Pancreas (tissue), 10 donors: Measurements from ENCODE around the gene TP63. TPM values are rescaled to one million over a fixed set of nuclear protein-coding genes. Genes with fewer than 3 reads are reported as not detected.

Experiments used
- ATAC-seq, 4 donors: fragments of 200-7000 bp; cut with Tn5 transposase; one replicate each; pipeline versions ENCODE4 v1.8.0 to v1.9.1; 2020; ENCODE audit warnings: mild to moderate bottlenecking in 4 of 4, moderate library complexity in 4 of 4
- DNase-seq, 6 donors: peaks; one replicate each; pipeline ENCODE4 v3.0.0-alpha.2; 2020
- FAIRE-seq: peaks from 2 replicates; lab custom pipeline; 2012; peaks lifted over from hg19 to GRCh38; lab: Jason Lieb, UNC
- H3K27ac ChIP-seq, 4 donors: fragments of 200-600 bp; sonication (generic); 1 replicate in 3 of 4; 2 replicates in 1 of 4; pipeline versions ENCODE4 v1.5.0 to v1.8.0; 2020
- H3K27me3 ChIP-seq, 4 donors: fragments of 200-600 bp; one replicate each; pipeline ENCODE4 v1.8.0; 2021
- H3K36me3 ChIP-seq, 3 donors: fragments of 200-600 bp; sonication (generic) in 1 of 3; one replicate each; pipeline versions ENCODE4 v1.5.0 to v1.8.0; 2020 to 2021
- H3K4me1 ChIP-seq, 3 donors: fragments of 200-600 bp; one replicate each; pipeline ENCODE4 v1.8.0; 2021
- H3K4me3 ChIP-seq, 4 donors: fragments of 200-600 bp; sonication (generic) in 2 of 4; one replicate each; pipeline versions ENCODE4 v1.5.0 to v1.8.0; 2020 to 2021
- H3K9me3 ChIP-seq, 4 donors: fragments of 200-600 bp; one replicate each; pipeline ENCODE4 v1.8.0; 2021
- WGBS, 2 donors: extraction: QIAGEN DNeasy Blood & Tissue Kit; methylation state at CpG; one replicate each; pipeline ENCODE4 v1.1.7; 2013; 5-methylcytosine and 5-hydroxymethylcytosine counted together
- intact Hi-C, 3 donors: fragments of 100-400 bp; cut with DNase I; formaldehyde crosslinking; loops; one replicate each; pipeline versions ENCODE4 v1.11.1 to v1.14.2; 2022
- polyA plus RNA-seq, 2 donors: library from polyadenylated mRNA; stranded (reverse); fragments of 200-250 nt; gene quantifications; one replicate each; pipeline ENCODE4 v1.2.3, GENCODE V29; 2013
- total RNA-seq, 6 donors: library from RNA; stranded (reverse); fragmentation: NEBNext Ultra II Directional in 4 of 6; extraction: Animal tissue kit (Norgen Biotek cat#: 25700) in 4 of 6; gene quantifications; one replicate each; pipeline versions ENCODE4 v1.2.1 to v1.2.4, GENCODE V29; 2021 to 2023
- TF ChIP-seq, protein P1 (sequence below), 4 donors: fragments of 200-600 bp; sonication (generic) in 3 of 4; IDR thresholded peaks; one replicate each; pipeline versions ENCODE4 v1.5.0 to v1.8.0; 2021; ENCODE audit warnings: antibody characterized with exemption in 4 of 4
- donor health status: healthy with polysubstance abuse.
- donor health status: DM: no; HTN: no; CAD: no; lungs with moderate emphysema.
- donor health status: DM: no; HTN: no; CAD: no.
- donor health status: control.
- donor health status: control.
- donor health status: Bipolar disorder and iron deficiency.
- donor health status: DM: yes; HTN: yes; CAD: no.
- donor health status: DM: no; HTN: no; CAD: no.
- donor health status: DM: no; HTN: no; CAD: no.
- donor health status: DM: yes; HTN: yes; CAD: no.

The TP63 gene
- total and polyA plus RNA-seq, 8 donors = 0.02 to 0.47 (median 0.06) TPM; not detected in 3

DNA sequence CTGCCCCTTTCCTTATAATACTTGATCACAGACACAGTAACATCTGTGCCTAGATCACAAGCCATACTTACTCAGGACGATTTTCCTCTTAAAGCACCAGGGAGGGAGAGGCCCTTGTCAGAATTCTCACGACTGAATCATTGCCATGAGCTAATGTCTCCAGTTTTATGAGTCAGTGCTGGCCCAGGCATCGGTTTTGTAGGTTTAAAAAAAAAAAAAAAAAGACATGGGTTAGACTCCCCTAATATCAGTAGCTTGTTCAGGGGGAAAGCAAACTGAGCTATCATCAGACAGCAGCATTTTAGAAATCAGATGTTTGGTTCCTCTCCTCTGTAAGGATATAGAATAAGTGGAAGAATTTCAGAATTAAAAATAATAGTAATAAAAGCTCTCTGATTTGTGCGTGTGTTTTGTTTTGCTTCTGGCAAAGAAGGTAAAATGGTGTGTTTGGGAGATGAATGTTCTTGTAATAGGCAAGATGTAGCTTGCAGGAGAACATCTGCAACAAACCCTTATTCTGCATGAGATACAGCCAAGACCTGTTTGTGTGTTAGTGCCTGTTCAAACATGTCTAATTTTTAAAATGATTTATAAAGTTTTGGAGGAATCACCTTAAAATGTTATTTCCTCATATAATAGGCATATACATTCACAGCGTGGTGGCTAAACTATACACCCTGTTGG is 193.6 kb downstream of the TP63 start:
- Histone ChIP-seq H3K9me3 (no peaks in the 10 kb centered on the region), H3K4me1 (no peaks in the 10 kb centered on the region), H3K27me3 (no peaks in the 10 kb centered on the region), H3K4me3 (no peak overlapping the region), H3K27ac (no peak overlapping the region), H3K36me3 (no peaks in the 10 kb centered on the region)
- DNase-seq (no peak), ATAC-seq (peak in 2 of 4 donors; percentile 53 to 57), FAIRE-seq (no peak)
- TF ChIP-seq, protein P1, sequence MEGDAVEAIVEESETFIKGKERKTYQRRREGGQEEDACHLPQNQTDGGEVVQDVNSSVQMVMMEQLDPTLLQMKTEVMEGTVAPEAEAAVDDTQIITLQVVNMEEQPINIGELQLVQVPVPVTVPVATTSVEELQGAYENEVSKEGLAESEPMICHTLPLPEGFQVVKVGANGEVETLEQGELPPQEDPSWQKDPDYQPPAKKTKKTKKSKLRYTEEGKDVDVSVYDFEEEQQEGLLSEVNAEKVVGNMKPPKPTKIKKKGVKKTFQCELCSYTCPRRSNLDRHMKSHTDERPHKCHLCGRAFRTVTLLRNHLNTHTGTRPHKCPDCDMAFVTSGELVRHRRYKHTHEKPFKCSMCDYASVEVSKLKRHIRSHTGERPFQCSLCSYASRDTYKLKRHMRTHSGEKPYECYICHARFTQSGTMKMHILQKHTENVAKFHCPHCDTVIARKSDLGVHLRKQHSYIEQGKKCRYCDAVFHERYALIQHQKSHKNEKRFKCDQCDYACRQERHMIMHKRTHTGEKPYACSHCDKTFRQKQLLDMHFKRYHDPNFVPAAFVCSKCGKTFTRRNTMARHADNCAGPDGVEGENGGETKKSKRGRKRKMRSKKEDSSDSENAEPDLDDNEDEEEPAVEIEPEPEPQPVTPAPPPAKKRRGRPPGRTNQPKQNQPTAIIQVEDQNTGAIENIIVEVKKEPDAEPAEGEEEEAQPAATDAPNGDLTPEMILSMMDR (IDR thresholded peaks at IDR 0.05) = no peak
- 44 to 54% methylated on average over 5 of the region's 5 CpGs for WGBS, 2 donors
- intact Hi-C loops = no loop called here

DNA sequence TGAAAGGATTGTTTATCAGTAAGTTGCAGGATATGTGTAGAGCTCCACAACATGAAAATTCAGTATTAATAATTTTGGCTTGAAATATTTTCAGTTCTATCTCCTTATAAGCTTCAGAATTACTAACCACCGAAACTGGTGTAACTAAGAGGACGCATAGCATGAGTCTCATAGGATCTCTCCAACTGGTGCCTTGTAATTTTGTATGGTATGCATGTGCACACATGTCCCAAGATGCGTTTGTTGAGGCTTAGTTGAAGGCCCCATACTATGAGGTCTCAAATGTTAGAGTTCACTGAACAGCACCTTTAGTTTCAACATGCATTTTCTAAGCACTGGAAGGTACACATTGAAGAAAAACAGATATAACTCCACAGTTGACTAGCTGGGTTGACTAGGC is 195.4 kb downstream of the TP63 start:
- DNase-seq = no peak
- intact Hi-C loops = no loop called here
- no peak overlapping the region for H3K27ac ChIP-seq
- TF ChIP-seq, protein P1 (IDR thresholded peaks at IDR 0.05) = no peak
- no peaks in the 10 kb centered on the region for H3K27me3 ChIP-seq
- WGBS, 2 donors = 74 to 87% methylated on average over 3 of the region's 3 CpGs
- H3K9me3 ChIP-seq = no peaks in the 10 kb centered on the region
- H3K4me3 ChIP-seq = no peak overlapping the region
- no peak for ATAC-seq
- no peak for FAIRE-seq
- H3K36me3 ChIP-seq = no peaks in the 10 kb centered on the region
- H3K4me1 ChIP-seq = no peaks in the 10 kb centered on the region

DNA sequence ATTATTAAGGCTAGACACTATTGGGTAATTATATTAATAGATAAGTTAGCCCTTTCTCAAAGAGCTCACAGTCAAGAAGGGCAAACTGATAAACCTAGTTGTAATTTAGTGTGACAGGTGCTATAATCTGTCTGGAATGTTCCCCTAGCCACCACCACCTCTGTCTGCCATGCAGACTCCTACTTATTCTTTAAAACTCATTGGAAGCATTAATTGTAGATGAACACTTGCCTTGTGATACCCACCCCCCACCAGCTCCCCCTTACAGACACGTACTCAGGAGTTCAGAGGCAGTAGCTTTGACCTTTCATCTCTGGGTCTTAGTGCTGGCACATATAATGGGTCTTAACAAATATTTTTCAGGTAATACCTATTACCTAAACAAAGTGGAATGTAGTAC is 195.9 kb downstream of the TP63 start:
- no peak overlapping the region for H3K27ac ChIP-seq

DNA sequence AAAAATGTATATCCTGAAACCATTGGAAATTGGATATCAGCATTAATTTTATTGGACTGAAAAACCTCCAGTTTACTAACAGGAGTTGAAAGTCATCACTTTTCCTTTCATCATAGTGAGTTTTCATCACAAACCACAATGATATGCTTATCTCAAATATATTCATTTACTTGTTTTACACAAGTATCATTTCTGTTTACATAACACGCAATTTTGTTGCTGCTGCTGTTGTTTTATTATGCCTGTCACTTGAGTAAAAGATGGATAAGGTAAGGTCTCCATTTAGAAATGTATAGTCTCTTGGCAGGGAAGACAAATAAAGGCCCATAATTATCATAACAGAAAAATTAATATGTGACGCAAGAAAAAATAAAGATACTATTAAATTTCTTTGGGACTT is 199.2 kb downstream of the TP63 start:
- intact Hi-C loops = no loop called here
- Histone ChIP-seq H3K4me3 (no peak overlapping the region), H3K4me1 (no peaks in the 10 kb centered on the region), H3K36me3 (no peaks in the 10 kb centered on the region), H3K27ac (no peak overlapping the region), H3K9me3 (no peaks in the 10 kb centered on the region), H3K27me3 (no peaks in the 10 kb centered on the region)
- 68 to 70% methylated on average over 2 of the region's 2 CpGs for WGBS, 2 donors
- ATAC-seq (no peak), FAIRE-seq (no peak), DNase-seq (no peak)
- TF ChIP-seq, protein P1 (IDR thresholded peaks at IDR 0.05) = no peak

More for the DNA sequence above, 195.9 kb downstream of the TP63 start:
- H3K4me1 ChIP-seq = no peaks in the 10 kb centered on the region
- no peak for FAIRE-seq
- no peaks in the 10 kb centered on the region for H3K36me3 ChIP-seq
- peak in 1 of 4 donors; percentile 32 for ATAC-seq
- WGBS, 2 donors = 43 to 58% methylated on average over 1 of the region's 1 CpG
- H3K9me3 ChIP-seq = no peaks in the 10 kb centered on the region
- H3K27me3 ChIP-seq = no peaks in the 10 kb centered on the region
- DNase-seq = no peak
- TF ChIP-seq, protein P1 (IDR thresholded peaks at IDR 0.05) = no peak
- intact Hi-C loops = no loop called here
- no peak overlapping the region for H3K4me3 ChIP-seq

DNA sequence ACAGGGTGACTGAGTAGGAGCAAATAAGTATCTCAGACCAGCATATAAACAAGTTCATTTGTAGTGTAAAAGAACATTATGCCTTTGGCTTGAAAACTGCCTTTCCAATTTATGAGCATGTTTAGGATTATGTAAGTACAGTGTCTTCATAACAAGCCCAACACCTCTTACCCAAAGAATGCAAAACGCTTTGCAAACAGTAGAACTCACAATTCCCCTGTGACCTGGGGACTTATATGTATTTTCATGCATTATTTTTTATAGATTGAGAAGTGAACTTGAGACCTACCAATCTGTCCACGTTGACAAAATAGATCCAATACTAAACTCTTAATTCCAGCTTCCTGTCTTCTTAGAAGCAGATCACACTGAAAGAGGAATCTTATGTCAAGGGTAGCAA is 202.1 kb downstream of the TP63 start:
- no peak overlapping the region for H3K4me3 ChIP-seq
- H3K9me3 ChIP-seq = no peaks in the 10 kb centered on the region
- no peaks in the 10 kb centered on the region for H3K4me1 ChIP-seq
- WGBS, 2 donors = 46 to 54% methylated on average over 2 of the region's 2 CpGs
- no peak overlapping the region for H3K27ac ChIP-seq
- intact Hi-C loops = no loop called here
- TF ChIP-seq, protein P1 (IDR thresholded peaks at IDR 0.05) = no peak
- DNase-seq (no peak), FAIRE-seq (no peak), ATAC-seq (no peak)
- no peaks in the 10 kb centered on the region for H3K27me3 ChIP-seq
- H3K36me3 ChIP-seq = no peaks in the 10 kb centered on the region
